HG02759 (cell line): ENCODE measurements around the gene KIAA0040.

Source experiments
- ATAC-seq: cut with Tn5 transposase; IDR thresholded peaks from one replicate; pipeline ENCODE4 v1.9.1; 2021; ENCODE audit warnings: mild to moderate bottlenecking, moderate library complexity; ENCODE audit not compliant: unreplicated experiment

The KIAA0040 gene

GRCh38 chr1:175145899-175146528 is 46.6 kb downstream of the KIAA0040 start:
- ATAC-seq: no peak

GRCh38 chr1:175138579-175138978 is 54.0 kb downstream of the KIAA0040 start:
- no peak for ATAC-seq

DNA sequence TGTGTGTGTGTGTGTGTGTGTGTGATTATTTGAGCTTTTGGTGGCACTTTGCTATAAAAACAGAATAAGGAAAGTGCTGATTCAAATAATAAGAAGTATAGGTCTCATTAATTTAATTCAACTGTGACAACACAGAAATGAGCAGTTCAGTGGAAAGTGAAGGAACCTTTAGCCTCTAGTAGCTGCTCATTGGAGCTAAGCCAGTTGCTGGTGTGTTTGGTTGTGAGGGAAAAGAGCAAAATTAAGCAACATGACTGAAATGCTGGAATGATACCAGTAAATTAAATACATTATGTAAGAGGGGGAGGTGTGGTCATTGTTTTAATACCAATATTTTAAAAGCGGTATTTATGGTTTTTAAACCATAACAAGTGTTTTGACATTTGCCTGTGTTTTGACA is 55.2 kb downstream of the KIAA0040 start:
- ATAC-seq: no peak

- ATAC-seq: no peak
Measured at GRCh38 chr1:175136246-175136645, 56.3 kb downstream of the KIAA0040 start.

DNA sequence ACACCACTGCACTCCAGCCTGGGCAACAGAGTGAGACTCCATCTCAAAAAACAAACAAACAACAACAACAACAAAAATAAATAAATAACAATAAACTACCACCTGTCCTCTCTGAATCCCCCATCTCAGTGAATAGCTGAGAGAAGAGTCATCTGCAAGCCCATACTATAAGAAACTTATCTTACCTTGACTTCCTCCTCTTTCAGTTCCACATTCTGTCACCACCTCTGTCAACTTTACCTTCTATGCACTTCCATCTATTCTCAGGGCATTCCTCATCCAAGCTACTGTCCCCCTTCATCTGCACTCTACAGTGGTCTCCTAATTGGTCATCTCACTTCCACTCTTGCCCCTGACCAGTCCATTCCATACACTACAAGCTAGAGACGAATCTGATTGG is 58.1 kb downstream of the KIAA0040 start:
- ATAC-seq: no peak

DNA sequence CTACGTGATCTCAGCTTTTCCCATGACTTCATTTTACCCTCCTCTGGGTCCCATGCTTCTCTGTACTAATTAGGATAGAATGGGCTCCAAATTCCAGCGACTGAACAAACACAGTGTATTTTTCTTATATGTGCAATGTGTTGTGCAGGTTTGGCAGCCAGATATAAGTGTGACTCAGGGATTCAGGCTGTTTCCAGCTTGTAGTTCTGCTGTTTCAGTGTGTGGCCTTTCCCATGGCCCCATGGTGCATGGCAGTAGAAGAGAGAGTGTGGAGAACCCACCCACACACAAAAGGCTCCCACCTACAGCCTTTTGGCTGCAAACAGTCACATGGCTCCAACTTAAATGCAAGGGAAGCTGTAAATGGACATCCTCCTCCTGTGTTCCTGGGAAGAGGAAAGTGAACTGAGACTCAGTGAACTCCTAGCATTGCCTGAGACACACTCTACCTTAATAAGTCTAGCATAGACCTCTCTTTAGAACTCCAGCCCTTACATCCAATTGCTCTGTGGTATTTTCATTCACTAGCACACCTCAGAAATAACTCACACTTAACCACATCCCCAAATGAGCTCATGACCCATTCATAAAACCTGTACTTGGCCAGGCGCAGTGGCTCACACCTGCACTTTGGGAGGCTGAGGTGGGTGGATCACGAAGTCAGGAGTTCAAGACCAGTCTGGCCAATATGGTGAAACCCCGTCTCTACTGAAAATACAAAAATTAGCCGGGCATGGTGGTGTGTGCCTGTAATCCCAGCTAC is 58.7 kb downstream of the KIAA0040 start:
- ATAC-seq: peak; percentile 39

- no peak for ATAC-seq
Measured at GRCh38 chr1:175132436-175132835, 60.1 kb downstream of the KIAA0040 start.

GRCh38 chr1:175131095-175131494 is 61.5 kb downstream of the KIAA0040 start:
- no peak for ATAC-seq

- no peak for ATAC-seq
Measured at GRCh38 chr1:175130649-175131045, 61.9 kb downstream of the KIAA0040 start.

DNA sequence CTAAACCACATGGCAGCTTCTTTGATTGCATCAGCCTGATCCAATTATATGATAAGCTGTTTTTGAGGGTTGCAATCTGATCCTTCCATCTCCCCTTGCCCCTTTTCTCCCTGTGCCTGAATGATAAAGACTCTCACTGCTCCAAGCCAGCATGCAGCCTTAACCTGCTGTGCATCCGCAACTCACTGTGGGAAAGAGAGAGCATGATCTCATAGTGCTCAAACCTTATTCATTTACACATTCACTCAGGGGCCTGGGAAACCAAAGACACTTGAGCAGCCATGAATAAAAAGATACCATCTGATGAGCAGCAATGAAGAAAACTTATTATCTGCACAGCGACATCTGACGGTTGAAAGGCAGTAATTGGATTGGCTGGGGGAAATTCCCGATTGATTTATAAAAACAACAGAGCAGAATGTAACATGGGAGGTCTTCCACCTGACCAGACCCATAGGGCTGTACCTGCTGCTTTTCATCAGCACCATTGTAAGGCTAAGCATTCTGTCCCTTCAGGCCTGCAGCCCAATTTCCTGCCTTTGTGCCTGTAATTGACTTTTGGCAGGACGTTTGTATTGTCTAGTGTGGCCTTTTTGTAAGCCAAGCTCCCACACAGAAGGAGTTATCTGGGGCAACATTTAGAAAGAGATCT is 62.5 kb downstream of the KIAA0040 start:
- no peak for ATAC-seq

- no peak for ATAC-seq
Measured at GRCh38 chr1:175129644-175129996, 63.0 kb downstream of the KIAA0040 start.

DNA sequence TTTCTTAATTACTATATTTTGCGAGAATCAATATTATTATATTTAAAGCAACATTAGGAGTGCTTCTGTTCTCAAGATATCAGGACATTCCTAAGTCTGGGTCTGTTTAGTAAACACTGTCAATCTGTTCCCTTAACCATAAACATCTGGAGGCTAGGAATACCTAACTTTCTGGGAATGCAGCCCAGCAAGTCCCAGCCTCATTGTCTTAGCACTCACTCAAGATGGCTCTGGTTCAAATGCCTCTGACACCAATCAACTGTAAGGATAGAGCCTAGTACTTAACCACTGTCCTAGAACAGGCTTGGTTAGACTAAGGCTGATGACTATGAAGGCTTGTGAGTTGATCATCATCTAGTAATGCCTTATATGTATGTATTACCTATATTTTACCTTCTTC is 63.4 kb downstream of the KIAA0040 start:
- ATAC-seq: no peak

DNA sequence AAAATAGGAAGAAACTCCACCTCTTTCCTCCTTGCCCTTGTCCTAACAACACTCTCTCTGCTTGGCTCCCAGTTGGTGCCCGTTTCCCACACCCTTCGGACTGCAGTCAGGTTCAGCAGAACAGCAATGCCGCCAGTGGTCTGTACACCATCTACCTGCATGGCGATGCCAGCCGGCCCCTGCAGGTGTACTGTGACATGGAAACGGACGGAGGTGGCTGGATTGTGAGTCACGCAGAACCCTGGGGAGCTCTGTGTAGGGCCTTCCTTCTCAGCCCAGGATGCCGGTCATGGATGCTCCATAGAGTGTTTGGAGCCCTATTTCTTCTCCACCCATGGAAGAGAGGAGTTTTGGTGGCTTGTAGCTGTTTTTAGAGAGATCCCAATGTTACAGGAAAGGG is 64.1 kb downstream of the KIAA0040 start:
- no peak for ATAC-seq

- ATAC-seq: no peak
Measured at GRCh38 chr1:175127565-175127964, 65.0 kb downstream of the KIAA0040 start.

GRCh38 chr1:175126347-175126746 is 66.2 kb downstream of the KIAA0040 start:
- no peak for ATAC-seq

DNA sequence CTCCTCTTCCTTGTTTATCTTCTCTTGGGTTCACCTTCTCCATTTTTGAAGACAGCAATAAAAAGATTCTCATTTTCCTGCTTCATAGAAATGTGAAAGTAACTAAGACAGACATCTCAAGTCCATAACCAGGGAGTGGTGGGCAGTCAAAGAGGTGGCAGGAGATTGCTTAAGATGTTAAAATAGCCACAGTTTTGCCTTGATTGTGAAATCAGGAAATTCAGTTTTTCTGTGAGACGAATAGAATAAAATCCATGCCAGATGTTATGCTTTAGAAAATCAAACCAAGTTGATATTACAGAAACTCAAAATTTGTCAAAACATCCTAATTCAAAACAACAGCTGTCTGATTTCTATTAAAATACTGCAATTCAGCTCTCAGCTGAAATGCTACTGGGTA is 67.7 kb downstream of the KIAA0040 start:
- no peak for ATAC-seq

GRCh38 chr1:175120511-175120910 is 72.1 kb downstream of the KIAA0040 start:
- ATAC-seq: no peak

DNA sequence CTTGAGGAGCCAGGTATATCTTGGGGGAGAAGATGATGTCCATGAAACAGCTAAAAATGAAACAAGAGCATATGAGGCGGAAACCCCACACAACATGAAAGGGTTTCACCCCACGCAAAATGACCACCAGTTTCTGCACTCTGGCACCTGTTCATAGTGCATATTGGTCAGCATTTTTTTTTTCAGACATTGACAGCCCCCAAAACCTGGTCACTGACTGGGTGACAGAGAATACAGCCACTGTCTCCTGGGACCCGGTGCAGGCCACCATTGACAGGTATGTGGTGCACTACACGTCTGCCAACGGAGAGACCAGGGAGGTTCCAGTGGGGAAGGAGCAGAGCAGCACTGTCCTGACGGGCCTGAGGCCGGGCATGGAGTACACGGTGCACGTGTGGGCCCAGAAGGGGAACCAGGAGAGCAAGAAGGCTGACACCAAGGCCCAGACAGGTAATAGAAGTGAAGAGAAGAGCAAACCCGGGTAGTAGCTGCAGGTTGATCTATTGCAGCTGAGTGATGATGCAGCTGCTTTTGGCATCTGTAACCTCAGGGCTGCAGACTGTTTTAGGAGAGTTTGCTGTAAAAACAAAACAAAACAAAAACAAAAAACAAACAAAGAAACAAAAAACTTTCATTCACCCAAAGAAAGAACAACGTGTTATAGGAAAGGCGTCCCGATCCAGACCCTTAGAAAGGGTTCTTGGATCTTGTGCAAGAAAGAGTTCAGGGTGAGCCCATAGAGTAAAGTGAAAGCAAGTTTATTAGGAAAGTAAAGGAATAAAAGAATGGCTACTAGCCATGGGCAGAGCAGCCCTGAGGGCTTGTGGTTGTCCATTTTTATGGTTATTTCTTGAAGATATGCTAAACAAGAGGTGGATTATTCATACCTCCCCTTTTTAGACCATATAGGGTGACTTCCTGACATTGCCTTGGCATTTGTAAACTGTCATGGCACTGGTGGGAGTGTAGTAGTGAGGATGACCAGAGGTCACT is 73.9 kb downstream of the KIAA0040 start:
- no peak for ATAC-seq

DNA sequence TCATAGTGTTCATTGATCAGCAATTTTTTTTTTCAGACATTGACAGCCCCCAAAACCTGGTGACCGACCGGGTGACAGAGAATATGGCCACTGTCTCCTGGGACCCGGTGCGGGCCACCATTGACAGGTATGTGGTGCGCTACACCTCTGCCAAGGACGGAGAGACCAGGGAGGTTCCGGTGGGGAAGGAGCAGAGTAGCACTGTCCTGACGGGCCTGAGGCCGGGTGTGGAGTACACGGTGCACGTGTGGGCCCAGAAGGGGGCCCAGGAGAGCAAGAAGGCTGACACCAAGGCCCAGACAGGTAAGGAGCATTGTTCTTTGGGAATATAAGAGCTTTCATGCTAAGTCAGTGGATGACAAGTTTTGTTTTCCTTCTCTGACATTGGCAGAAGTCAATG is 75.7 kb downstream of the KIAA0040 start:
- no peak for ATAC-seq

GRCh38 chr1:175116210-175116798 is 76.3 kb downstream of the KIAA0040 start:
- no peak for ATAC-seq

GRCh38 chr1:175114996-175115395 is 77.6 kb downstream of the KIAA0040 start:
- ATAC-seq: no peak
